Activated naive CD8-positive, alpha-beta T cell treated with anti-CD3 and anti-CD28 coated beads, Interleukin-2, amount 50 U/mL, for 24 hours (primary cell): ENCODE measurements around the gene PGRMC2.

Experiments
- ATAC-seq: fragments of 150-1000 bp; cut with Tn5 transposase; one replicate; pipeline ENCODE4 v1.10.0; 2021
- DNase-seq: peaks from one replicate; pipeline ENCODE4 v3.0.0; 2021
- H3K27ac Mint-ChIP-seq: one replicate; pipeline ENCODE4 v1.8.0; 2021; ENCODE audit warnings: mild to moderate bottlenecking, mixed read lengths
- H3K27me3 Mint-ChIP-seq: one replicate; pipeline ENCODE4 v1.8.0; 2021; ENCODE audit warnings: mixed read lengths
- H3K36me3 Mint-ChIP-seq: one replicate; pipeline ENCODE4 v1.8.0; 2021; ENCODE audit warnings: low read depth, mixed read lengths
- H3K4me1 Mint-ChIP-seq: one replicate; pipeline ENCODE4 v1.8.0; 2021; ENCODE audit warnings: mixed read lengths
- H3K4me3 Mint-ChIP-seq: one replicate; pipeline ENCODE4 v1.8.0; 2021; ENCODE audit warnings: mild to moderate bottlenecking, moderate library complexity, mixed read lengths
- H3K9me3 Mint-ChIP-seq: one replicate; pipeline ENCODE4 v1.8.0; 2021; ENCODE audit warnings: mixed read lengths

PGRMC2 gene

DNA sequence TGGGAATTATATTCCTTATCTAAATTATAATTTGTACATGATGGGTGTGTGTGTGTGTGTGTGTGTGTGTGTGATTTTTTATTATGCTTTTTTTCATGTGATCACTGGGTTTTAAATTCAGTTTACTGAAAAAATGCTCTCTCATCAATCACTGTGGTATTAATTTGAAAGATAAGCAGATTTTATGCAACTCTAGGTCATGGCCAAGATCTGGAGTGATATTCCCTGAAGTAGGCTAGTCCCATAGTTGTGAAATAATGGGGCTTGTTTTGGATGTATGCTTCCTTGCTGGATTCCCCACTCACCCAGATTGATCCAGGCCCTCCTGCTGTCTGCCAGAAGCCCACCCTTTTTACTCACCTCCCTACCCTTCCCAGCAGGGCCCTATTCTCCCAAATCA is 22.0 kb upstream of the PGRMC2 start:
- ATAC-seq (no peak), DNase-seq (no peak)
- Mint-ChIP-seq H3K9me3 (no peaks in the 10 kb centered on the region), H3K4me3 (no peak overlapping the region), H3K27ac (no peak overlapping the region), H3K36me3 (peaks cover 5% of the 10 kb centered on the region), H3K27me3 (no peaks in the 10 kb centered on the region), H3K4me1 (no peaks in the 10 kb centered on the region)

DNA sequence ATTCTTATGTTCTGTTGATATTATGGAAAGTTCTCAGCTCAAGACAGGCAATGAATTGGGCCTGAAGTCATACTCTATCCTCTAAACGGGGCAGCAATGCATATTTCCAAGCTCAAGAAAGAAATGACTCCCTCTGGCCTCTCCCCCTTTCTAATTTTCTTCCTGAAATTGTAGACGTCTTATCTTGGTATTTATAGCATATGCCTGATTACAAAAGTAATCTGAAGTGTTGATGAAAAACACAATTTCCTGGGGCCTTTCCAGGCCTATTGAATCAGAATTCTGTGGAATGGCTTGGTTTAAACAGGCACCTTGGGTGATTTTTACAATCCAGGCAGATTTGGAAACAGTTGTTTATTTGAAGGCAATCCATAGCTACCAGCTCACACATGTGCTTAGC is 21.4 kb upstream of the PGRMC2 start:
- Mint-ChIP-seq H3K27ac (no peak overlapping the region), H3K4me3 (no peak overlapping the region), H3K9me3 (no peaks in the 10 kb centered on the region), H3K4me1 (no peaks in the 10 kb centered on the region), H3K27me3 (no peaks in the 10 kb centered on the region), H3K36me3 (peaks cover 4% of the 10 kb centered on the region)
- DNase-seq (no peak), ATAC-seq (no peak)

DNA sequence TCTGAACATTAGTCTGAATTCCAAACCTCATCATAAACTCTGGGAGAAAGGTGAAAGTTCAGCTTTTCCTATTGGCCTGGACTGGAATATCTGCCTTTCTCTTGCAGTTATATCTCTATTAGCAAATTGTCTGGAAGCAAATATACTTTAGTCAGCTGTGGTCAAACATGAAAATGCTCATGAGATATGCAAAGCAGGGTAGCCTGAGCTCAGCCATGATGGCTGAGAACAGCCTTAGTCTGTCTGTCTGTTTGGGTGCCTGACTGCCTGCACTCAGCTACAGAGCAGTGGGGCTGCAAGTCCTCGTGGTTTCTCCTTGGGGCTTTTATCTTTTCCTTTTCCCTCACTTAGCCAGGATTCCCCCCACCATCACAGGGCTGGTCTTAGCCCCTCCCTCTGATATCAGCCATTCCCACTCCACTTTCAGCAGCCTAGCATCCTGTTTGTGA is 19.5 kb upstream of the PGRMC2 start:
- no peak for ATAC-seq
- Mint-ChIP-seq H3K27ac (no peak overlapping the region), H3K9me3 (no peaks in the 10 kb centered on the region)

DNA sequence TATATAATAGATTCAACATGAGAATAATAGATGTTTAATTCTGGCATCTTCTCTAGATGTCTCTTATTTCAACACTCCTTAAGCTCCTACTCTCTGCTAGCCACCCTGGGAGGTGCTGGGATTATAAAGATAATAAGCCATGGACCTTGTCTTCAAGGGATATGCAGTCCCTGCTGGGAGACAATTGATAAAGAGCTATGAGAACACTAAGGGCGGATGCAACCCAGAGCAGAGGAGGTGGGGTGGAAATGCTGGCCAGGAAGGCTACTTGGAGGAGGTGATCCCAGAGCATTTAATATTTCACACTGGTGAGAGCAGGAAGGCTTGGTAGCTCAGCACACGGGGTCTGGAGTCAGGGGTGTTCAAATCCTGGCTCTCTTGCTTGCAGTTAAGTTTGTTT is 18.3 kb upstream of the PGRMC2 start:
- H3K27me3 Mint-ChIP-seq, result no peaks in the 10 kb centered on the region
- ATAC-seq, result no peak
- no peaks in the 10 kb centered on the region for H3K4me1 Mint-ChIP-seq
- peaks cover 3% of the 10 kb centered on the region for H3K36me3 Mint-ChIP-seq
- no peak overlapping the region for H3K27ac Mint-ChIP-seq
- no peak overlapping the region for H3K4me3 Mint-ChIP-seq
- H3K9me3 Mint-ChIP-seq, result no peaks in the 10 kb centered on the region
- DNase-seq, result no peak

More for the DNA sequence above, 19.5 kb upstream of the PGRMC2 start:
- H3K4me1 Mint-ChIP-seq, result no peaks in the 10 kb centered on the region
- H3K36me3 Mint-ChIP-seq, result peaks cover 2% of the 10 kb centered on the region
- H3K27me3 Mint-ChIP-seq, result no peaks in the 10 kb centered on the region
- DNase-seq, result no peak
- H3K4me3 Mint-ChIP-seq, result no peak overlapping the region

DNA sequence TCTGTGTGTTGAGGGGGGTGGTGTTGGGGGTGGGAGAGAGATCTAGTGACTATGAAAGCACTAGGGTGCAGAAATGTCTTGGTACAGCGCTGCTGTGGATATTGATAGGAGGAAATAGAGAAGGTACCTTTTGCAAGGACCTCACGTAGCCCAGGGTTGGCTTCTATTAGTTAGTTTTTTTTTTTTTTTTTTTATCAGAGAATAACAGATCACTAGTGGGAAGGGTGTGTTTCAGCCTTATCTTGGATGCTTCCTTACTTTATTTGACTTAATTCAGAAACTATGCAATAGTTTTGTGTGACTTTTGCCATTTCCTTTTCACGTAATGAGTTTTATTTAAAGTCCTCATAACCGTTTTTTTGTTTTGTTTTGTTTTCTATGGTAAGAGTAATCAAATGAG is 16.4 kb upstream of the PGRMC2 start:
- ATAC-seq, result no peak
- H3K27ac Mint-ChIP-seq, result no peak overlapping the region
- H3K27me3 Mint-ChIP-seq, result no peaks in the 10 kb centered on the region
- no peaks in the 10 kb centered on the region for H3K4me1 Mint-ChIP-seq
- DNase-seq, result no peak
- no peaks in the 10 kb centered on the region for H3K9me3 Mint-ChIP-seq
- peaks cover 4% of the 10 kb centered on the region for H3K36me3 Mint-ChIP-seq
- H3K4me3 Mint-ChIP-seq, result no peak overlapping the region

DNA sequence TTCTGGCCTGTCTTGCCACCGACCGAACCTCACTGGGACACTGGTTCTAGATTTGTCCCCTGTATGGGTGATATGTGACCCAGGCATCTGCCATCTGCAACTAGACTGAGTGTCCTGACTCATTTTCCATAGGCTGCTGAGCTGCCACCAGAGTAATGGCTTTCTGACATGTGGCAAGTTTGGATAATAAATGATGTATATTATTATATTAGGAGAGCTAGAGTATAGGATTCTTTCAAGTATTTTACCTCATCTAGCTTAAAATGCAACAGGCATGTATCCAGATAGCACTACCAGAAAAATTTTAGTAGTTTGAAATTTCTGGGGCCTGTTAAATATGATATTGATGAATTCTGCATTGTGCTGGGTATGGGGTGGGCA is 15.8 kb upstream of the PGRMC2 start:
- no peaks in the 10 kb centered on the region for H3K9me3 Mint-ChIP-seq
- ATAC-seq, result no peak
- H3K27me3 Mint-ChIP-seq, result no peaks in the 10 kb centered on the region
- no peaks in the 10 kb centered on the region for H3K4me1 Mint-ChIP-seq
- no peak overlapping the region for H3K27ac Mint-ChIP-seq
- no peak for DNase-seq
- H3K4me3 Mint-ChIP-seq, result no peak overlapping the region
- H3K36me3 Mint-ChIP-seq, result peaks cover 4% of the 10 kb centered on the region

DNA sequence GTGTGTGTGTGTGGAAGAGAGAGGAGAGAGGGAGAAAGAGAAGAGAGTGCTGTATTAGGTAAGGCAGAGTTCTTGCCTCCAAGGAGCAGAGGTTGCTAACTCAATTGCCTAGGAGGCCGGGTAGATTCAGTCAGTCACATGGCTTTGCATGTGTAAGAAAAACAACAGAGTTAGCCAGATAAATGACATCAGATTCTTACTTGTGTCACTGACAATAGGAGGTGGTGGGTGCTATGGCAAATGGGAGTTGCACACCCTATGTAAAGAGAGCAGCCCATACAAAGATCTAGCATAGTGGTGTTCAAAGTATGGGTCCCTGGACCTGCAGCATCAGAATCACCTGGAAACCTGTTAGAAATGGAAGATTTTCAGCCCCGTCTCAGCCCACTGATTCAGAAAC is 14.4 kb upstream of the PGRMC2 start:
- no peaks in the 10 kb centered on the region for H3K27me3 Mint-ChIP-seq
- DNase-seq (no peak), ATAC-seq (no peak)
- no peaks in the 10 kb centered on the region for H3K4me1 Mint-ChIP-seq
- H3K36me3 Mint-ChIP-seq, result peaks cover 5% of the 10 kb centered on the region
- H3K4me3 Mint-ChIP-seq, result no peak overlapping the region
- no peak overlapping the region for H3K27ac Mint-ChIP-seq
- no peaks in the 10 kb centered on the region for H3K9me3 Mint-ChIP-seq

DNA sequence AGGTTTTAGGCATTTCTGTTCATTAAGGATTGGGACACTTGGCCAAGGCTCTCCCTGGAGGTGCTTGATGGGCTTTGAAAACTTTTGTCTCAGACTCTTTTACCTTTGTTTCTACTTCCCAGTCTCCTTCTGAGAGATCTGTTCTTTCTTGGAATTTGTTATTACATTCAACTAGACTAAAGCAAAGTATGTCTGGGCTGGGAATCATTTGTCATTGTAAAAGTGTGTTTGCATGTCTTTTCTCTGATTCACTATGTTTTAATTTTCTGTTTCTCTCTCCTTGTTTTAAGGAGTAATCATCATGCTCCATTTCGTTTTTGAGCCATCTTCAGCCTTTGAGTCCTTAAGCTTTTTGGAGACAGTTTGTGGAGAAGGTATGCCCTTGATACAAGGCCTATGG is 12.2 kb upstream of the PGRMC2 start:
- Mint-ChIP-seq H3K4me3 (no peak overlapping the region), H3K27ac (no peak overlapping the region), H3K27me3 (no peaks in the 10 kb centered on the region), H3K36me3 (peaks cover 5% of the 10 kb centered on the region), H3K4me1 (no peaks in the 10 kb centered on the region), H3K9me3 (no peaks in the 10 kb centered on the region)
- DNase-seq, result no peak
- no peak for ATAC-seq

DNA sequence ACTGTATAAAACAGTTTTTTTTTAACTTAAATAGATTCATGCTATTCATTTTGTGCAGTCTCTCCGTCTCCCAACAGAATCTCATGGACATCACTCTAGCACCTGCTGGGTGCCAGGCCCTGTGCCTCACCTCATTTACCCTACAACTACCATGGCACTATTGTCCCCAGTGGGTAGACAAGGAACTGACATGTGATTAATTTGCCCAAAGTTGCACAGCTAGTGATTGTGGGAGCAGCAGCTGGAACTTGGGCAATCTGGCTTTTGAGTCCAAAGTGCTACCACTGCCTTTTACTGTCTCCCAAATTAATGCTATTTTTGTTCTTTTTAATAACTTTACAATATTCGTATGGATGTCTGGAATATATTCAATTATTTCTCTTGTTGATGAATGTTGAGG is 11.2 kb upstream of the PGRMC2 start:
- Mint-ChIP-seq H3K4me3 (no peak overlapping the region), H3K27ac (no peak overlapping the region), H3K9me3 (no peaks in the 10 kb centered on the region), H3K4me1 (no peaks in the 10 kb centered on the region), H3K36me3 (peaks cover 5% of the 10 kb centered on the region), H3K27me3 (no peaks in the 10 kb centered on the region)
- ATAC-seq (no peak), DNase-seq (no peak)

DNA sequence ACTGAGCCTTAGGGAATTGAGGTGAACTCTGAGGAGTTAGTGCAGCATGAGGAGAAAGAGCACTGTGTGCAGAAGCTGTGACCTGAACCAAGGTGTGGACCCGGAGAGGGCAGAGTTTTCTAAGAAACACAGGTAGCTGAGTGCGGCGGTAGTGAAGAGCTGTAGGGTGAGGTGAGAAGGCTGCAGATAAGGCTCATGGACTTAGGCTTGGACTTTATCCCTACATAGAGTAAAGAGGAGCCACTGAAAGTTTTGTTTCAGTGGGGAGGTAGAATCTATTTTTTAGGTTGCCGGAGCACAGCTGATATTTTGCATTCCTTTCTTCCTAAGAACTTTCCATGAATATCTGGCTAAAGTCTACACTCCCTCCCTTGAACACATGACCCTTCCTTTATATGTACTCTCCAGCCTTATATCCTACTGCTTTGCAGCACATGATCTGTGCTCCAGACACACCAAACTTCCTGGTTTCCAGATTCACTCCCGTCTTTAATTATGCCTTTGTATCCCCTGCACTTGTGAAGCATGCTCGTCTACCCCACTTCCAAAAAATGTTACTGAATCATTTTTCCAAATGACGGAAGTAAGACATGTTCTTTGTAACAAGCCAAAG is 10.6 kb upstream of the PGRMC2 start:
- no peaks in the 10 kb centered on the region for H3K4me1 Mint-ChIP-seq
- H3K9me3 Mint-ChIP-seq, result no peaks in the 10 kb centered on the region
- no peak overlapping the region for H3K4me3 Mint-ChIP-seq
- H3K27me3 Mint-ChIP-seq, result no peaks in the 10 kb centered on the region
- peaks cover 5% of the 10 kb centered on the region for H3K36me3 Mint-ChIP-seq
- no peak overlapping the region for H3K27ac Mint-ChIP-seq
- DNase-seq (no peak), ATAC-seq (no peak)

DNA sequence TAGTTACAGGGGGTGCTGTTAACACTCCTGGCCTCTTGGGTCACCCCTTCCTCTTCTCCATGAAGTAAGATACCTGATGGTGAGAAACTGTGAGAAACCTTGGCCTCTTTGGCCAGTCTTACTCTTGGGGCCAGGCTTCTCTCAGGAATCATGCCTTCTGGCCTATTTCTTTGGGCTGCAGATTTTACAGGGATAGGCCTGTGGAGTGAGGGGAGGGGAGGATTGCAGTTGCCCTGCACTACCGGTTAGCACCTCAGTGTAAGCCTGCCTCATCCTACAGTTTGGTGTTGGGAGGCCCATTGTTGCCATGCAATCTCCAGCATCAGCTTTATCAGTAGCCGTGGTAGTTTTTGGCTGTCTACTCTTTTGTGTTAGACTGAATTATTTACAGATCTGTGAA is 7.6 kb upstream of the PGRMC2 start:
- no peaks in the 10 kb centered on the region for H3K4me1 Mint-ChIP-seq

DNA sequence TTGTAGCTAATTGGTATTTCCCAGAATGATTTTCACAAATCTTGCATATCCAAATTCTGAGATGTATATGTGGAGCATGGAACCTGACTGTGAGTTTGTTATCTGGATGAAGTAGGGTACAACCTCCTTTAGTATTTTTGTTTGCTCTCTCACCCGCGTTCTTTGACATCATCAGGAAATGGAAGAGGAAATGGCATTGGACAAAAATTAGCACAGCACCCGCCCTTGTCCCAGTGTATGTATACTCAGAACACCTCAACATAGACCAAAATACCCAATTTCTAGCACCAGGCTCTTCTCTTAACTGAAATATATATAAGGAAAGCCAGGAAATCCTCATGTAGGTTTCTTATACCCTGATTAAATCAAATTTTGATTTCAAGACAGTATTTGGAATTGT is 6.9 kb upstream of the PGRMC2 start:
- Mint-ChIP-seq H3K27me3 (no peaks in the 10 kb centered on the region), H3K9me3 (no peaks in the 10 kb centered on the region), H3K27ac (no peak overlapping the region), H3K4me3 (no peak overlapping the region), H3K36me3 (peaks cover 3% of the 10 kb centered on the region), H3K4me1 (peaks cover 2% of the 10 kb centered on the region)
- DNase-seq (no peak), ATAC-seq (no peak)

More for the DNA sequence above, 7.6 kb upstream of the PGRMC2 start:
- Mint-ChIP-seq H3K27ac (no peak overlapping the region), H3K36me3 (peaks cover 3% of the 10 kb centered on the region), H3K4me3 (no peak overlapping the region), H3K9me3 (no peaks in the 10 kb centered on the region), H3K27me3 (no peaks in the 10 kb centered on the region)
- ATAC-seq, result no peak
- no peak for DNase-seq

DNA sequence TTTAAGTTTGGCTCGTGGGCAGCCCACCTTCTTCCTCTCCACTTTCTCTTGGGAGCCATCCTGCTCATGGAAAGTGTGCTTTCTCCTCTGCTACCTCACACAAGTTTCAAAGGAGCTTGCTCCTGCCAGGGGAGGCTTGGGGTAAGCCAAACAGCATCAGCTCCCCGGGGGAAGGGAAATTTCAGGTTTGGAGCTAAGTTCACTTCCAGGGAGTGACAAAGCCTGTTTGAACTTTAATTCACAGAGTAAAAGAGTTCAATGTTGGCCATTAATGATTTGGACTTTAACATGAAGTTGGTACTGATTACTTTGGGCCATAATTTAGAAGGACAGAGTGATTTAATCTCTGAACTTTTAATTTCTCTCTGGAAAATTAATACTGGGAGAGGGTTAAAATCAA is 4.7 kb upstream of the PGRMC2 start:
- ATAC-seq (no peak), DNase-seq (no peak)
- Mint-ChIP-seq H3K9me3 (no peaks in the 10 kb centered on the region), H3K27me3 (no peaks in the 10 kb centered on the region), H3K36me3 (no peaks in the 10 kb centered on the region), H3K4me1 (peaks cover 9% of the 10 kb centered on the region), H3K4me3 (no peak overlapping the region), H3K27ac (no peak overlapping the region)

DNA sequence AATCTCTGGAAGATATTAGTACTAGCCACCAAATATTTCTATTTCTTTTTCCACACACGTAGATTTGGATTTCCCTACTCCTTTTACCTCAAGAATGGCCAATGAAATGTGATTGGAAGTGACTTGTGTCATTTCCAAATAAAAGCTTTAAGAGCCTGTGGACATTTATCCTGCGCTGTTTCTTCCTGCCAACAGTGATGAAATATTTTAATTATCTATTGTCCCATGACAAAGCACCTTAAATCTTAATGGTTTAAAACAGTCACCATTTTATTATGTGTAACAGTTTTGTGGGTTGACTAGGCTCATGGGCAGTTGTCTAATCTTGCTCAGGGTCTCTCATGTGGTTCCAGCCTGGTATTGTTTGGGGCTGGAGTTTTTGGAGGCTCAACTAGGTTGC is 3.5 kb upstream of the PGRMC2 start:
- H3K27ac Mint-ChIP-seq, result no peak overlapping the region
- no peak overlapping the region for H3K4me3 Mint-ChIP-seq

DNA sequence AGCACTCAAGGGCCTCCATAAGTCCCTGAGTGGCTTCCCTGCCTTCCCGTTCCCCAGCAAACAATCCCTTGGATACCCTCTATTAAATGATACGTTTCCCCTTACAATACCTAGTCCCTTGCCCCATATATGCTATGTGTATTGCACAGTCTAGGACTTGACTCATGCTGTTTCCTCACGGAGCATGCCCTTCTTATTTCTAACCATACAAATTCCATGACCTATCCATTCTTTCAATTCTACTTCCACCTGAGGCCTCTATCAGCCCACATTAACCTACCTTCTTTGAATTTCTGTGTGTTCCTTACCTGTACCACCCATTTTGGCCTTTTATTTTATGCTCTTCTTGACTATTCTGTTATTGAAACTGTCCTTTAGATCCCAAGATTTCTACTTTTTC is 2.9 kb upstream of the PGRMC2 start:
- no peak overlapping the region for H3K4me3 Mint-ChIP-seq
- ATAC-seq, result no peak
- no peaks in the 10 kb centered on the region for H3K27me3 Mint-ChIP-seq
- peaks cover 20% of the 10 kb centered on the region for H3K4me1 Mint-ChIP-seq
- peaks cover 10% of the 10 kb centered on the region for H3K36me3 Mint-ChIP-seq
- no peaks in the 10 kb centered on the region for H3K9me3 Mint-ChIP-seq
- DNase-seq, result no peak
- H3K27ac Mint-ChIP-seq, result no peak overlapping the region

More for the DNA sequence above, 3.5 kb upstream of the PGRMC2 start:
- DNase-seq (no peak), ATAC-seq (no peak)
- H3K4me1 Mint-ChIP-seq, result peaks cover 14% of the 10 kb centered on the region
- peaks cover 6% of the 10 kb centered on the region for H3K36me3 Mint-ChIP-seq
- no peaks in the 10 kb centered on the region for H3K27me3 Mint-ChIP-seq
- no peaks in the 10 kb centered on the region for H3K9me3 Mint-ChIP-seq

DNA sequence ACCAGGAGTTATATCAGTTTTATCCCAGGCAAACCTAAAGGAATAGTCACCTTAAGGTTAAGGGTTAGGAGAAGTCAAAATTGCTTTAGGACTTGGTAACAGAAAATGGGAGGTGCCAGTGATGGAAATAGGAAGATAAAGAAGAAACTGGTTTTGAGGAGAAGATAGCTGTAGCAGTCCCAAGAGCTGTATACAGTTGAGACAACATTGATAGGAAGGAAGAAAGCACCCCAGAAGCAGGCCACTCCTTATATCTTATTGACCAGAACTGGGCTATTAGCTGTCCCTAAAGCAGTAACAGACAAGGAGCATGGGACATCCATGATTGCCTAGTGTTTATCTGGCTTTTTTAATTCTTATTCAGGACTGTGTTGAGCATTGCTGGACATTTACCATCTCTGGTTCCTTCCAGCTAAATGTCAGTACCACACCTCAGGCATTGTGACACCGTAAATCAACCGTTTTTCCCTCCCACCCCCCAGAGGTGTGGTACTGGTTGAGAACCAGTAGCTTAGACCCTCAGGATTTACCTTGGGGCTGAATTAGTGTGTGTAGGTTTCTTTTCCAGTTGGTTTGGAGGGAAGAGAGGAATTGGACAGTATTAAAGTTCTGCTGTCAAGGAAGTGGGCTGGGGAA is 2.0 kb upstream of the PGRMC2 start:
- Mint-ChIP-seq H3K4me1 (peaks cover 28% of the 10 kb centered on the region), H3K36me3 (peaks cover 13% of the 10 kb centered on the region), H3K9me3 (no peaks in the 10 kb centered on the region), H3K27me3 (no peaks in the 10 kb centered on the region), H3K4me3 (peak overlapping the region; percentile 84), H3K27ac (no peak overlapping the region)
- ATAC-seq (no peak), DNase-seq (no peak)
